Lower leg skin (tissue), 3 donors: Measurements from ENCODE around the gene SVIL.

Source experiments
- POLR2A ChIP-seq, 2 donors: fragments of 450-650 bp; IDR thresholded peaks; one replicate each; pipeline ENCODE4 v1.6.1; 2016 to 2017; ENCODE audit warnings: antibody characterized with exemption in 2 of 2, mild to moderate bottlenecking in 1 of 2, moderate library complexity in 1 of 2
- TF ChIP-seq, protein P1 (sequence below), 3 donors: fragments of 450-650 bp; IDR thresholded peaks; one replicate each; pipeline ENCODE4 v1.5.1; 2016; ENCODE audit warnings: antibody characterized with exemption in 3 of 3, mild to moderate bottlenecking in 3 of 3, moderate library complexity in 2 of 3

DNA sequence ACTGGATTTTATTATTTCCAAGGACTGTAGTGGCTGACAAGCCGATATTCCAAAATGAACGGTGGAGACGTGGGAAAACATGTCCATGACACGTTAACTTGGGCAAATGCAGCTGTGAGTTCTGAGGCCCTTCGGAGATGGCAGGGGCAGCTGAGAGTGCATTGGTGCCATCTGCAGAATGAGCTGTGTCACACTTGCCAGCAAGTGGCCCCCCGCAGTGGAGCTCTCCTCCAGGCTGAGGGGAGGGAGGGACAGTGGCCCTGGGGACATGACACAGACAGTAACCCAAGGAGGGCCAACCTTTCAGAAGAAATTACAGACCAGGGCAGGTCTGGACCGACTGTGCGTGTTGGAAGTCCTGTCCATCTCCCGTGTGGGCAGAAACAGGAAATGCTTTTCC is 139.4 kb downstream of the SVIL start:
- no peak for TF ChIP-seq POLR2A (IDR thresholded peaks at IDR 0.05)
- TF ChIP-seq, protein P1, sequence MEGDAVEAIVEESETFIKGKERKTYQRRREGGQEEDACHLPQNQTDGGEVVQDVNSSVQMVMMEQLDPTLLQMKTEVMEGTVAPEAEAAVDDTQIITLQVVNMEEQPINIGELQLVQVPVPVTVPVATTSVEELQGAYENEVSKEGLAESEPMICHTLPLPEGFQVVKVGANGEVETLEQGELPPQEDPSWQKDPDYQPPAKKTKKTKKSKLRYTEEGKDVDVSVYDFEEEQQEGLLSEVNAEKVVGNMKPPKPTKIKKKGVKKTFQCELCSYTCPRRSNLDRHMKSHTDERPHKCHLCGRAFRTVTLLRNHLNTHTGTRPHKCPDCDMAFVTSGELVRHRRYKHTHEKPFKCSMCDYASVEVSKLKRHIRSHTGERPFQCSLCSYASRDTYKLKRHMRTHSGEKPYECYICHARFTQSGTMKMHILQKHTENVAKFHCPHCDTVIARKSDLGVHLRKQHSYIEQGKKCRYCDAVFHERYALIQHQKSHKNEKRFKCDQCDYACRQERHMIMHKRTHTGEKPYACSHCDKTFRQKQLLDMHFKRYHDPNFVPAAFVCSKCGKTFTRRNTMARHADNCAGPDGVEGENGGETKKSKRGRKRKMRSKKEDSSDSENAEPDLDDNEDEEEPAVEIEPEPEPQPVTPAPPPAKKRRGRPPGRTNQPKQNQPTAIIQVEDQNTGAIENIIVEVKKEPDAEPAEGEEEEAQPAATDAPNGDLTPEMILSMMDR (IDR thresholded peaks at IDR 0.05), result no peak
